Measurements from ENCODE around the gene IKBIP.

GRCh38 chr12:98591209-98591608, 53.4 kb downstream of the IKBIP start:
- TF ChIP-seq, protein P1, sequence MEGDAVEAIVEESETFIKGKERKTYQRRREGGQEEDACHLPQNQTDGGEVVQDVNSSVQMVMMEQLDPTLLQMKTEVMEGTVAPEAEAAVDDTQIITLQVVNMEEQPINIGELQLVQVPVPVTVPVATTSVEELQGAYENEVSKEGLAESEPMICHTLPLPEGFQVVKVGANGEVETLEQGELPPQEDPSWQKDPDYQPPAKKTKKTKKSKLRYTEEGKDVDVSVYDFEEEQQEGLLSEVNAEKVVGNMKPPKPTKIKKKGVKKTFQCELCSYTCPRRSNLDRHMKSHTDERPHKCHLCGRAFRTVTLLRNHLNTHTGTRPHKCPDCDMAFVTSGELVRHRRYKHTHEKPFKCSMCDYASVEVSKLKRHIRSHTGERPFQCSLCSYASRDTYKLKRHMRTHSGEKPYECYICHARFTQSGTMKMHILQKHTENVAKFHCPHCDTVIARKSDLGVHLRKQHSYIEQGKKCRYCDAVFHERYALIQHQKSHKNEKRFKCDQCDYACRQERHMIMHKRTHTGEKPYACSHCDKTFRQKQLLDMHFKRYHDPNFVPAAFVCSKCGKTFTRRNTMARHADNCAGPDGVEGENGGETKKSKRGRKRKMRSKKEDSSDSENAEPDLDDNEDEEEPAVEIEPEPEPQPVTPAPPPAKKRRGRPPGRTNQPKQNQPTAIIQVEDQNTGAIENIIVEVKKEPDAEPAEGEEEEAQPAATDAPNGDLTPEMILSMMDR (IDR thresholded peaks at IDR 0.05; ENCODE audit: low read length): no peak
- TF ChIP-seq EZH2 (optimal IDR thresholded peaks at IDR 0.05; ENCODE audit: low read depth, low read length) (no peak), EZH2phosphoT487 (IDR thresholded peaks at IDR 0.05; ENCODE audit: low read length) (no peak)
